Gastroesophageal sphincter (tissue), 4 donors: ENCODE results near the gene SPTLC1. TPM values are rescaled to one million over a fixed set of nuclear protein-coding genes. Genes with fewer than 3 reads are reported as not detected.
"Not testable (repeated sequence)": the region's sequence is repeated elsewhere in the genome, so short reads cannot be mapped to it uniquely, and the experiment has no call there.

ENCODE experiments used
- ATAC-seq: fragments of 150-250 bp; one replicate; pipeline ENCODE4 v1.9.1; 2016; ENCODE audit warnings: mild to moderate bottlenecking, moderate library complexity
- H3K27ac ChIP-seq, 4 donors: fragments of 200-600 bp; sonication (generic) in 3 of 4; 1 replicate in 3 of 4; 2 replicates in 1 of 4; pipeline ENCODE4 v1.5.1; 2016 to 2019
- H3K27me3 ChIP-seq: fragments of 200-600 bp; sonication (generic); one replicate; pipeline ENCODE4 v1.5.1; 2019
- H3K36me3 ChIP-seq, 2 donors: fragments of 200-600 bp; sonication (generic); one replicate each; pipeline ENCODE4 v1.5.1; 2019; ENCODE audit warnings: control low read depth in 1 of 2
- H3K4me1 ChIP-seq, 3 donors: fragments of 200-600 bp; sonication (generic); 1 replicate in 2 of 3; 2 replicates in 1 of 3; pipeline ENCODE4 v1.5.1; 2016 to 2019; ENCODE audit warnings: control low read depth in 2 of 3
- H3K4me3 ChIP-seq, 2 donors: fragments of 200-600 bp; sonication (generic); one replicate each; pipeline ENCODE4 v1.5.1; 2019; ENCODE audit warnings: mild to moderate bottlenecking in 1 of 2, moderate library complexity in 1 of 2
- H3K9me3 ChIP-seq, 3 donors: fragments of 200-600 bp; sonication (generic); one replicate each; pipeline ENCODE4 v1.5.1; 2017 to 2019; ENCODE audit warnings: control low read depth in 2 of 3
- EP300 ChIP-seq: sonication (generic); formaldehyde crosslinking; IDR thresholded peaks from one replicate; pipeline ENCODE4 v1.6.1; 2017; ENCODE audit warnings: antibody characterized with exemption, mild to moderate bottlenecking
- POLR2A ChIP-seq, 2 donors: fragments of 450-650 bp; IDR thresholded peaks; one replicate each; pipeline ENCODE4 v1.6.1; 2017; ENCODE audit warnings: antibody characterized with exemption in 2 of 2, mild to moderate bottlenecking in 2 of 2, moderate library complexity in 1 of 2
- POLR2AphosphoS5 ChIP-seq: sonication (generic); formaldehyde crosslinking; IDR thresholded peaks from one replicate; pipeline ENCODE4 v1.6.1; 2017; ENCODE audit warnings: antibody characterized with exemption
- WGBS, 2 donors: methylation state at CpG; one replicate each; pipeline ENCODE4 v1.1.5; 2018; ENCODE audit warnings: low coverage in 1 of 2; 5-methylcytosine and 5-hydroxymethylcytosine counted together
- total RNA-seq, 4 donors: library from RNA; depleted of rRNA; stranded (reverse); fragments of >200 nt; gene quantifications; one replicate each; pipeline ENCODE4 v1.1.0, GENCODE V29; 2016
- TF ChIP-seq, protein P1 (sequence below), 4 experiments: fragments of 200-600 bp in 2 of 4; fragments of 450-650 bp in 2 of 4; sonication (generic) in 1 of 4; IDR thresholded peaks; one replicate each; pipeline ENCODE4 v1.5.1; 2017 to 2019; ENCODE audit warnings: antibody characterized with exemption in 4 of 4, mild to moderate bottlenecking in 2 of 4, moderate library complexity in 2 of 4

Gene SPTLC1
- total RNA-seq, 4 donors from 2014 or later = 56.0 to 73.9 (median 64.0) TPM

GRCh38 chr9:92003308-92004044, 111.7 kb downstream of the SPTLC1 start:
- ATAC-seq = no peak
- H3K27me3 ChIP-seq = no peaks in the 10 kb centered on the region
- WGBS, 2 donors = 70 to 94% methylated on average over 2 to 7 of the region's 31 CpGs
- H3K4me3 ChIP-seq = no peak overlapping the region
- H3K36me3 ChIP-seq = no peaks in the 10 kb centered on the region
- H3K27ac ChIP-seq = no peak overlapping the region
- peaks cover 0 to 7% (median 0%) of the 10 kb centered on the region in 3 donors for H3K9me3 ChIP-seq
- H3K4me1 ChIP-seq = no peaks in the 10 kb centered on the region
- no peak for TF ChIP-seq POLR2AphosphoS5
- TF ChIP-seq EP300 = no peak
- TF ChIP-seq, protein P1, sequence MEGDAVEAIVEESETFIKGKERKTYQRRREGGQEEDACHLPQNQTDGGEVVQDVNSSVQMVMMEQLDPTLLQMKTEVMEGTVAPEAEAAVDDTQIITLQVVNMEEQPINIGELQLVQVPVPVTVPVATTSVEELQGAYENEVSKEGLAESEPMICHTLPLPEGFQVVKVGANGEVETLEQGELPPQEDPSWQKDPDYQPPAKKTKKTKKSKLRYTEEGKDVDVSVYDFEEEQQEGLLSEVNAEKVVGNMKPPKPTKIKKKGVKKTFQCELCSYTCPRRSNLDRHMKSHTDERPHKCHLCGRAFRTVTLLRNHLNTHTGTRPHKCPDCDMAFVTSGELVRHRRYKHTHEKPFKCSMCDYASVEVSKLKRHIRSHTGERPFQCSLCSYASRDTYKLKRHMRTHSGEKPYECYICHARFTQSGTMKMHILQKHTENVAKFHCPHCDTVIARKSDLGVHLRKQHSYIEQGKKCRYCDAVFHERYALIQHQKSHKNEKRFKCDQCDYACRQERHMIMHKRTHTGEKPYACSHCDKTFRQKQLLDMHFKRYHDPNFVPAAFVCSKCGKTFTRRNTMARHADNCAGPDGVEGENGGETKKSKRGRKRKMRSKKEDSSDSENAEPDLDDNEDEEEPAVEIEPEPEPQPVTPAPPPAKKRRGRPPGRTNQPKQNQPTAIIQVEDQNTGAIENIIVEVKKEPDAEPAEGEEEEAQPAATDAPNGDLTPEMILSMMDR (IDR thresholded peaks at IDR 0.05) = no peak
- no peak for TF ChIP-seq POLR2A (IDR thresholded peaks at IDR 0.05)

DNA sequence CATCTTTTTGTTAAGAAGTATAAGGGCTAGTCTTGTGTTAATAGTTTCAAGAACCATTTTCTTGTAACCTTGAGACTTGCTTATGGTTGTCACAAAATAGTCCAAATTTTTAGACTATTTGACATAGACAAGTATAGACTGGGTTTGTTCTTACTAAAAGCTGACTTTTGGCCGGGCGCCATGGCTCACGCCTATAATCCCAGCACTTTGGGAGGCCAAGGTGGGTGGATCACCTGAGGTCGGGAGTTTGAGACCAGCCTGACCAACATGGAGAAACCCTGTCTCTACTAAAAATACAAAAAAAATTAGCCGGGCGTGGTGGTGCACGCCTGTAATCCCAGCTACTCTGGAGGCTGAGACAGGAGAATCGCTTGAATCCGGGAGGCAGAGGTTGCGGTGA, 113.3 kb downstream of the SPTLC1 start:
- not testable (repeated sequence) for H3K4me1 ChIP-seq, H3K9me3 ChIP-seq, H3K4me3 ChIP-seq, ATAC-seq, H3K27ac ChIP-seq, H3K27me3 ChIP-seq, H3K36me3 ChIP-seq
- WGBS, 2 donors = 94% methylated on average over 9 of the region's 10 CpGs; no CpG with 5 or more reads in 1 of the 2 donors

GRCh38 chr9:92001244-92001643, 114.0 kb downstream of the SPTLC1 start:
- H3K9me3 ChIP-seq = peaks cover 0 to 7% (median 0%) of the 10 kb centered on the region in 3 donors
- H3K36me3 ChIP-seq = no peaks in the 10 kb centered on the region
- no peak for ATAC-seq
- WGBS, 2 donors = 58 to 59% methylated on average over 4 to 5 of the region's 6 CpGs
- TF ChIP-seq POLR2A (IDR thresholded peaks at IDR 0.05) (no peak), EP300 (no peak), POLR2AphosphoS5 (no peak)
- TF ChIP-seq, protein P1 (IDR thresholded peaks at IDR 0.05) = no peak
- H3K27me3 ChIP-seq = no peaks in the 10 kb centered on the region
- no peak overlapping the region for H3K27ac ChIP-seq
- no peak overlapping the region for H3K4me3 ChIP-seq
- H3K4me1 ChIP-seq = no peaks in the 10 kb centered on the region

DNA sequence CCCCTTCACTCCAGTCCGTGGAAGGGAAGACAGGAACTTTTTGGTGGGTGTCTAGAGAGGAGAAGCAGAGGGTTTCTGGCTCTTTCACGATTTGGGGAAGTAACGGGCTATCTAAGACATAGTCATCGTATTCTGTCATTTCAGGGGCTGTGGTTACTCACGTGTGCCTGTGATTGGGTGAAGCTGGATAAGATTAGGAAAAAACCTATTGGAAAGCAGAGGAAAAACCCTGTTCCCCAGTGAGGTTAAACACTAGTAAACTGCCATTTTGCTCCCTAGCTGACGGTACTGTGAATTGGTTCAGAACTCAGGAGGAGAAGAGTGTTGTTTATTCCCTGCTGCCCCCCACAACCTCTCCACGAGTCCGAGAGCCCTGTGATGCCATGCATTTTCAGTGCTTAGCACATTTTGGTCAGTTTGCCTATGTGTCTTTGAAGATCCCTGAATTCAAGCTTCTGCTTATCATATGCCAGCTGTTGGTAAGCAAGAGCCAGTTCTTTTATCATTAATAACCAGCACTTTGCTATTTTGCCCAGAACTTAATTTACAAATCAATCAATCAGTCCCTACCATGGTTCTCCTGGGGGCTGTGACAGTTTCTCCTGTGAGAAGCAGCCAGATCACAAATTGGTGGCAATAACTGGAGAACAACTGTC, 120.1 kb downstream of the SPTLC1 start:
- 29 to 47% methylated on average over 3 to 8 of the region's 8 CpGs for WGBS, 2 donors
- Histone ChIP-seq H3K4me1 (no peaks in the 10 kb centered on the region), H3K27ac (no peak overlapping the region), H3K4me3 (no peak overlapping the region), H3K36me3 (no peaks in the 10 kb centered on the region), H3K27me3 (peaks cover 20% of the 10 kb centered on the region), H3K9me3 (no peaks in the 10 kb centered on the region)
- no peak for ATAC-seq
- TF ChIP-seq POLR2A (IDR thresholded peaks at IDR 0.05) (no peak), POLR2AphosphoS5 (no peak), EP300 (no peak)
- TF ChIP-seq, protein P1 (IDR thresholded peaks at IDR 0.05) = no peak

- Histone ChIP-seq H3K4me3 (no peak overlapping the region), H3K27ac (no peak overlapping the region), H3K4me1 (no peaks in the 10 kb centered on the region), H3K27me3 (peaks cover 20% of the 10 kb centered on the region), H3K9me3 (no peaks in the 10 kb centered on the region), H3K36me3 (no peaks in the 10 kb centered on the region)
- ATAC-seq = no peak
- WGBS, 2 donors = 23 to 37% methylated on average over 3 to 4 of the region's 4 CpGs
- TF ChIP-seq, protein P1 (IDR thresholded peaks at IDR 0.05) = no peak
- no peak for TF ChIP-seq POLR2AphosphoS5
- TF ChIP-seq POLR2A (IDR thresholded peaks at IDR 0.05) = no peak
- no peak for TF ChIP-seq EP300
These were observed 120.8 kb downstream of the SPTLC1 start for GRCh38 chr9:91994422-91994821.
